GM18858 (cell line): ENCODE results near the gene PLEKHA5.
"Not testable (repeated sequence)": the region's sequence is repeated elsewhere in the genome, so short reads cannot be mapped to it uniquely, and the experiment has no call there.

Source experiments
- ATAC-seq: cut with Tn5 transposase; IDR thresholded peaks from one replicate; pipeline ENCODE4 v1.9.1; 2021; ENCODE audit not compliant: unreplicated experiment

PLEKHA5 gene

GRCh38 chr12:19200261-19200660 lies 70.7 kb downstream of the PLEKHA5 start:
- no peak for ATAC-seq

- no peak for ATAC-seq
These were observed 72.1 kb downstream of the PLEKHA5 start for GRCh38 chr12:19201661-19202060.

DNA sequence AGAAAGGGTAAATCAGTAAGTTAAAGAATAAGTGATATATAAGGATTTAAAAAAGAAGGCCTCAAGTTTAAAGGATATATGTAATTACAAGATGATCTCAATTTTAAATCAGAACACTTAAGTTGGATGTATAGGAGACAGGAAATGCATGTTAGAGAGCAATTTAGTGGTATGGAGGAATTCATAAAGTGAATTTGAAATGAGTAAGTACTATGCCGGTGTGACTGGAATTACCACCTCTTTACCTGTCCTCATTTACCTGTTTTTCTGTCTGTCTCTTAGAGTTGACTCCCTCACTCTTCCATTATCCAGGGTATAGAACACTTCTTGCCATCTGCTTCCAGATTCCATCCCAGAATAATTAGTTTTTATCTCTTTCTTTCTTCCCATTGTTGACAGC lies 73.5 kb downstream of the PLEKHA5 start:
- no peak for ATAC-seq

DNA sequence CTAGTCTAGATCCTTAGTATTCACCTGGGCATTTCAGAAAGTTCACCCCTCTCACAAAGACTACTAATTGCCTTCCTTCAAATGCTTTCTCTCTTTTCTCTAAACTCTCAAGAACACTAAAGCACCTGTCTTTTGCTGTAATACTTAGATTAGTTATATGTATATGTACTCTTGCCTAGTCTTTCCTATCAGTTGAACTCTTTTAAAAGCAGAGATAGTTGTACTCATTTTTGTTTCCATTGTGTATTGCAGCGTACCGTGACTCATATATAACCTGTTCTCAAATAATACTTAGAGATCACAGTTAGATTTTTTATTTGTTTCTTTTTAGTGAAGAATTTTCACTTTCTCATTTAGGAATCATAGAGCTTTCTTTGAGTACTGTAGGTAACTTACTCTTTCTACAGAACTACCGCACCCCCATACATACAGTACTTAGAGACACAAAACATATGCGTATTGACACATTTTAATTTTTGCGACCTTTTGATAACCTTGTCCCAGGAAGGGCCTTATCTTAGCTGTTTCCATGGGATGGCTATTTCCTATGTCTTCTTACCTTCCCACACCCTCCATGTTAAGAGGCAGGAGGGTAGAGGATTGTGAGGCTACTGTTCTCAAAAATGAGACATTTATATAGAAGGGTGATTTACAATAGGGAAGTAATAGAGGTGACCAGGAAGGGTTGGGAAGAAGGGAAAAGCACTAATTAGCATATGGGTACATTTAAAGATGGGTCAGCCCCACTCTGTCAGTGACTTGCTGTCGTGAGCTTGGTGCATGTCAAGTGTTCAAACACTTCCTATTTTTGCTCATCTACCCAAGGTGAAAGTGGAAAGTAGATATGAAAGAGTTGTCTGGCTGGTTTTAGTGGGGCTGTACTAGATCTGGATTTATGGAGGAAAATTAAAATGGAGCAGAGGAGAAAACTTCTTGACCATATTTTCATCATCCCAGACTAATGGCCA lies 74.3 kb downstream of the PLEKHA5 start:
- no peak for ATAC-seq

- ATAC-seq: no peak
These were observed 75.6 kb downstream of the PLEKHA5 start for GRCh38 chr12:19205120-19205519.

- ATAC-seq: no peak
These were observed 77.1 kb downstream of the PLEKHA5 start for GRCh38 chr12:19206493-19207077.

- no peak for ATAC-seq
These were observed 78.9 kb downstream of the PLEKHA5 start for GRCh38 chr12:19208456-19208855.

DNA sequence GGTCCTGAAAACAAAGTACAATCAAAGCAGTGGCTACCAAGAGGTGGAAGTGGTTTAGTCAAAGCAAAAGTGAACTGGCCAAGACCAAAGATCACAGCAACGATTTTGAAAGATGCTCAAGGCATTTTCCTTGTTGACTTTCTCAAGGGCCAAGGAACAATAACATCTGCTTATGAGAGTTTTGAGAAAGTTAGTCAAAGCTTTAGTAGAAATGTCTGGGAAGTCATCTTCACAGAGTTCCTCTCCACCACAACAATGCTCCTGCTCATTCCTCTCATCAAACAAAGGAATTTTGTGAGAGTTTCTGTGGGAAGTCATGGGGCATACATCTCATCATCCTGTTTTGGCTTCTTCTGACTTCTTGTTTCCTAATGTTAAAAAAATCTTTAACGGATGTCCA lies 80.1 kb downstream of the PLEKHA5 start:
- ATAC-seq: no peak

DNA sequence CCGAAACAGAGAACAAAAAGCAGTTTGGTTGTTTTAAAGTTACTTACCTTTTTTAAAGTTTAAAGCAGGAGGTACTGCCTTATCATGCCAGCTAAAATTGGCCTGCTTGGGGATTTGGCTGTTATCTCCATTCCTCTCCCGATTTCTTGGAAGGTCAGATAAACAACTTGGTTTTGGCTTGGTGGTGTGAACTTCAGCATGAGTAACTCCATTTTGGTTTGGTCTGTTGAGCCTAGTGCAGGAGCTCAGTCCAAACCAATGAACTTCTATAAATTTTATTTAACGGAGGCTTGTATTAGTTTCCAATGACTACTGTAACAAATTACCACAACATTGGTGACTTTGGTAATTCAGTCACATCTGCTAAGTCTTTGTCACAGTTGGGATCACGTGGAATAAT lies 82.3 kb downstream of the PLEKHA5 start:
- no peak for ATAC-seq

- no peak for ATAC-seq
These were observed 82.7 kb downstream of the PLEKHA5 start for GRCh38 chr12:19212245-19212644.

DNA sequence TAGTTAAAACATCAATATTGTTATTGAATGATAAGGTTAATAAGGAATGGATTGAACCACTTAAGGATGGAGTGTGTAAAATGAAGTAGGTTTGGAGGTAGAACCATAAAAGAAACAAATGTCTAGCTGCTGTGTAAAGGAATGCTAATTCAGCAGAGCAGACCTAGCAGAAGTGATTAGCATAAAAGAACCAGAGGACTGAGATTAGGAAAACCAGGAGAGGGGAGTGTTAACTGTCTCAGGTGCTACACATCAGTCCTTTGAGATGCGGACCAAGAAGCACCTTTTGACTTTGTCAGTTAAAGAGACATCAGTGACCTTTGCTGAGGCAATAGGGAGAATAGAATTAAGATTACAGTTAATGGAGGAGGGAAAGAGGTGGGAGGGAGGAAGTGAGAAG lies 84.5 kb downstream of the PLEKHA5 start:
- ATAC-seq: no peak

GRCh38 chr12:19215115-19215514 lies 85.6 kb downstream of the PLEKHA5 start:
- no peak for ATAC-seq

- ATAC-seq: no peak
These were observed 87.9 kb downstream of the PLEKHA5 start for GRCh38 chr12:19217446-19217845.

DNA sequence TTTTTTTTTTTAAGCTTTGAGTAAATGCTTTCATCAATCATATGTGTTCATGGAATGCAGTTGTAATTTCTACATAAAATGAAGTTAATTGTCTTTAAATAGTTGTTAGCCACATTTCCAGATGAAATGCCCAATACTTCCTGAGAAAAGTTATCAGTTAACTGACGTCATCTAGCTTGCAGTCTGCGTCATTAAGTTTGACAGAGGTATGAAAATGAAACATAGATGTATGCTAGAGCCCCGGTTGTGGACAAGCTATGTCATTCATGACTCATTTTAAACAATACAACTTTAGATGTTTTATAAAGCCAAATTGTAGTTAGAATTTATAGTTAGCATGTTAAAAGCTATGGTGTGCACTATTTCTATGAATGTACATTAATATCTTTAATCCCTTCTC lies 90.7 kb downstream of the PLEKHA5 start:
- no peak for ATAC-seq

DNA sequence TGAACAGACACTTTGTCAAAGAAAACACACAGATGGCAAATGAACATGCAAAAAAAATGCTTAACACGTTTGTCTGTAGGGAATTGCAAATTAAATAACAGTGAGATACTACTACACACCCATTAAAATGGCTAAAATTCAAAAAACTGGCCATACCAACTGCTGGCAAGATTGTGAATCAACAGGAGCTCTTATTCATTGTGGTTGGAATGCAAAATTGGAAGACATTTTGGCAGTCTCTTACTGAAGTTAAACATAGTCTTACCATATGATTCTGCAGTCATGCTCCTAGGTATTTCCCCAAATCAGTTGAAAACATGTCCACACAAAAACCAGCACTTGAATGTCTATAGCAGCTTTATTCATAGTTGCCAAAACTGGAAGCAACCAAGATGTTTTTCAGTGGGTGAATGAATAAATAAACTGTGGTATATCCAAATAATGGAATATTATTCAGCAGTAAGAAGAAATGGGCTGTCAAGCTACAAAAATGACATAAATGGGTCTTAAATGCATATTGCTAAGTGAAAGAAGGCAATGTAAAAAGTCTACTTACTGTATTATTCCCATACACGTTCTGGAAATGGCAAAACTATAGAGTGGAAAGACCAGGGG lies 91.4 kb downstream of the PLEKHA5 start:
- no peak for ATAC-seq

GRCh38 chr12:19222558-19222957 lies 93.0 kb downstream of the PLEKHA5 start:
- no peak for ATAC-seq

GRCh38 chr12:19223018-19223417 lies 93.5 kb downstream of the PLEKHA5 start:
- ATAC-seq: no peak

GRCh38 chr12:19223695-19224094 lies 94.2 kb downstream of the PLEKHA5 start:
- ATAC-seq: no peak

DNA sequence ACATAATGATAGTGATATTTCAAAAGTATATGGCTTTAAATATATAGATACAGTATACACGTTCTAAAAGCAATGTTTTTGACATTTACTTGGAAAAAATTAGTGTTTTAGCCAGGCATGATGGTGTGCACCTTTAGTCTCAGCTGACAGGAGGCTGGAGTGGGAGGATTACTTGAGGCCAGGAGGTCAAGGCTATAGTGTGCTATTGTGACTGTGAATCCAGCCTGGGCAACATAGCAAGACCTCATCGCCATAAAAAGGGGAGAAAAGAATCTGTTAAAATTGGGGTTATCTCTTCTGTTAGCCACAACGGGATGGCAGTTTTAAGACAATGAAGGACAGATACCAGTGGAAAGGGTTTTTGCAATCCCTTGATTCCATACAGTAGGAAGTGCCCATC lies 95.2 kb downstream of the PLEKHA5 start:
- no peak for ATAC-seq

DNA sequence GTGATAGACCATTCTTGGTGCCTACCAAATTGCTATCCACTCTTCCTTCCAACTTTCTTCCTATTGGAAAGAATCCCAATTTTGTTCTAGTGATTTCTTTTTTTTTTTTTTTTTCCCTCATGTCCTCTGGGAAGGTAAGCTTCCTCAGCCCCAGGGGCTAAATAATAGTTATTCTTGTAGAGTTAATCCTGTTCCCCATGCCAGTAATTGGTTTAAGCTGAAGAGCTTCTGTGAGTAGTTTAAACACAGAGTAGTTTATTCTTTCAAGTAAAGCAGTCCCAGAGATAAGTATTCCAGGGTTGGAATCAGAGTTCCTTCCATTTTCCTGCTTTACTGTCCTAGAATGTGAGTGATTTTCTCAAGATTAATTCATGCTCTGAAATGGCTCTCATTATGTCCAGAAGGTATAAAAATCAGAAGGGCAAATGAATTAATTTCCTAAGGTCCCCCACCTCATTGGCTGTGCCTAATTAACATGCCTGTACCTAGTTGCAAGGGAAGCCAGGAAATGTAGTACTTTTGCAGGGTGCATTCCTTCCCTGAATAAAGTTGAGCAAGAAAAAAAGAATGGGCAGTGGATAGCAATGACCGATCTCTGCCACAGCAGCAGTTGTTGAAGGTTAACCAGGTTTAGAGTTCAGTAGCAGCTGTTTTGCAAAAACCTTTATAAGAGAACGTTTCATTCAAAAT lies 97.8 kb downstream of the PLEKHA5 start:
- no peak for ATAC-seq

- ATAC-seq: no peak
These were observed 98.3 kb downstream of the PLEKHA5 start for GRCh38 chr12:19227880-19228210.

GRCh38 chr12:19229021-19229420 lies 99.5 kb downstream of the PLEKHA5 start:
- not testable (repeated sequence) for ATAC-seq
